B cell (primary cell): ENCODE data around the gene E2F3. TPM values are rescaled to one million over a fixed set of nuclear protein-coding genes. Genes with fewer than 3 reads are reported as not detected.

Experiments
- ATAC-seq: fragments of 200-7000 bp; cut with Tn5 transposase; one replicate; pipeline ENCODE4 v1.10.0; 2021; ENCODE audit warnings: low read depth, mild to moderate bottlenecking, moderate number of reproducible peaks, moderate library complexity
- CTCF ChIA-PET: fragments of 350-600 bp; sonication (Branson Sonifier 250); formaldehyde crosslinking; loops from one replicate; lab custom pipeline; 2021; ENCODE audit warnings: antibody characterized with exemption, inconsistent platforms; lab: Charles Lee
- POLR2A ChIA-PET: fragments of 350-600 bp; sonication (Branson Sonifier 250); formaldehyde crosslinking; loops from one replicate; lab custom pipeline; 2021; ENCODE audit warnings: antibody characterized with exemption; lab: Charles Lee
- DNase-seq: peaks from one replicate; pipeline ENCODE4 v3.0.0; 2013
- H2AFZ ChIP-seq: 2 replicates; pipeline ENCODE4 v1.6.1; 2012; ENCODE audit warnings: mild to moderate bottlenecking, low read depth, low read length; ENCODE audit not compliant: insufficient read depth, poor library complexity, severe bottlenecking
- H3K27ac ChIP-seq, 2 donors: 1 replicate in 1 of 2; 2 replicates in 1 of 2; pipeline ENCODE4 v1.5.1; 2012 to 2013; ENCODE audit warnings: low read length in 2 of 2, mild to moderate bottlenecking in 2 of 2, moderate library complexity in 1 of 2
- H3K27me3 ChIP-seq, 4 experiments: fragments of 200-600 bp in 1 of 4; sonication (generic) in 1 of 4; replicated peaks in 1 of 4; 1 replicate in 2 of 4; 2 replicates in 2 of 4; pipeline versions ENCODE4 v1.6.1 to v1.7.0; 2013 to 2016; ENCODE audit warnings: low read length in 3 of 4, mild to moderate bottlenecking in 2 of 4, mixed read lengths in 1 of 4, moderate library complexity in 1 of 4; ENCODE audit not compliant: insufficient read depth in 4 of 4, control insufficient read depth in 3 of 4; ENCODE audit errors: control extremely low read depth in 1 of 4
- H3K36me3 ChIP-seq, 2 experiments: replicated peaks in 1 of 2; 1 replicate in 1 of 2; 2 replicates in 1 of 2; pipeline versions ENCODE4 v1.6.1 to v1.7.1; 2013; ENCODE audit warnings: low read length in 1 of 2; ENCODE audit not compliant: insufficient read depth in 2 of 2, control insufficient read depth in 1 of 2; ENCODE audit errors: control extremely low read depth in 1 of 2, extremely low read depth in 1 of 2
- H3K4me1 ChIP-seq, 2 donors: fragments of 200-600 bp in 1 of 2; sonication (generic) in 1 of 2; 1 replicate in 1 of 2; 2 replicates in 1 of 2; pipeline versions ENCODE4 v1.5.1 to v1.6.1; 2013 to 2017; ENCODE audit warnings: low read length in 2 of 2; ENCODE audit not compliant: control insufficient read depth in 2 of 2, insufficient read depth in 2 of 2
- H3K4me2 ChIP-seq: replicated peaks from 2 replicates; pipeline ENCODE3; 2012; ENCODE audit warnings: mild to moderate bottlenecking, low read depth, low read length; ENCODE audit not compliant: poor library complexity, severe bottlenecking
- H3K4me3 ChIP-seq, 5 experiments: fragments of 200-600 bp in 1 of 5; sonication (generic) in 1 of 5; 1 replicate in 3 of 5; 2 replicates in 2 of 5; pipeline versions ENCODE4 v1.5.1 to v1.7.0; 2011 to 2016; ENCODE audit warnings: low read length in 4 of 5, mild to moderate bottlenecking in 4 of 5, low read depth in 2 of 5, control low read depth in 1 of 5, moderate library complexity in 1 of 5; ENCODE audit not compliant: insufficient read depth in 1 of 5; ENCODE audit errors: control extremely low read depth in 1 of 5, extremely low read depth in 1 of 5
- H3K79me2 ChIP-seq: fragments of 200-600 bp; sonication (generic); one replicate; pipeline ENCODE4 v1.6.0; 2016; ENCODE audit warnings: low read length; ENCODE audit not compliant: control insufficient read depth, insufficient read depth
- H3K9ac ChIP-seq: fragments of 200-600 bp; sonication (generic); 2 replicates; pipeline ENCODE4 v1.6.1; 2017; ENCODE audit warnings: mild to moderate bottlenecking, low read length, moderate library complexity
- H3K9me3 ChIP-seq, 3 donors: one replicate each; pipeline versions ENCODE4 v1.6.1 to v1.7.1; 2013; ENCODE audit warnings: low read length in 2 of 3; ENCODE audit not compliant: control insufficient read depth in 2 of 3, insufficient read depth in 1 of 3; ENCODE audit errors: control extremely low read depth in 1 of 3
- H4K20me1 ChIP-seq: 2 replicates; pipeline ENCODE4 v1.6.0; 2012; ENCODE audit warnings: mild to moderate bottlenecking, low read length; ENCODE audit not compliant: insufficient read depth, control insufficient read depth, poor library complexity, severe bottlenecking
- H3K27ac Mint-ChIP-seq: one replicate; pipeline ENCODE4 v1.8.0; 2021; ENCODE audit warnings: mixed read lengths
- H3K27me3 Mint-ChIP-seq: one replicate; pipeline ENCODE4 v1.8.0; 2021; ENCODE audit warnings: mixed read lengths
- H3K4me1 Mint-ChIP-seq: one replicate; pipeline ENCODE4 v1.8.0; 2021; ENCODE audit warnings: mixed read lengths
- H3K4me3 Mint-ChIP-seq: one replicate; pipeline ENCODE4 v1.8.0; 2021; ENCODE audit warnings: mixed read lengths
- H3K9me3 Mint-ChIP-seq: one replicate; pipeline ENCODE4 v1.8.0; 2022; ENCODE audit warnings: mixed read lengths; ENCODE audit not compliant: insufficient read depth
- EZH2 ChIP-seq: IDR thresholded peaks from 2 replicates; pipeline ENCODE4 v1.6.1; 2012; ENCODE audit warnings: borderline replicate concordance, low read depth, mild to moderate bottlenecking, moderate library complexity, low read length; ENCODE audit not compliant: insufficient read depth, poor library complexity, severe bottlenecking
- WGBS: methylation state at CpG from one replicate; pipeline ENCODE4 v1.1.5; 2013; ENCODE audit warnings: missing lambda C conversion rate; ENCODE audit not compliant: insufficient coverage; 5-methylcytosine and 5-hydroxymethylcytosine counted together
- intact Hi-C: fragments of 100-400 bp; cut with micrococcal nuclease; formaldehyde crosslinking; loops from one replicate; pipeline ENCODE4 v1.10.0; 2022
- polyA plus RNA-seq: library from polyadenylated mRNA; depleted of rRNA; stranded (reverse); fragments of >200 nt; gene quantifications from 2 replicates; pipeline ENCODE4 v1.2.3, GENCODE V29; 2012
- total RNA-seq, 2 donors: library from RNA; stranded (reverse); fragments of 120-200 nt in 1 of 2; gene quantifications; 1 replicate in 1 of 2; 2 replicates in 1 of 2; pipeline versions ENCODE4 v1.2.3 to v1.2.4, GENCODE V29; 2013 to 2022
- TF ChIP-seq, protein P1 (sequence below): fragments of 200-600 bp; IDR thresholded peaks from one replicate; pipeline ENCODE4 v1.8.0; 2022; ENCODE audit warnings: antibody characterized with exemption, mild to moderate bottlenecking

E2F3 gene
- total and polyA plus RNA-seq, 2 donors (not counting 1 experiment from before 2014, with no cell fraction given) = 2.2 to 8.3 TPM

DNA sequence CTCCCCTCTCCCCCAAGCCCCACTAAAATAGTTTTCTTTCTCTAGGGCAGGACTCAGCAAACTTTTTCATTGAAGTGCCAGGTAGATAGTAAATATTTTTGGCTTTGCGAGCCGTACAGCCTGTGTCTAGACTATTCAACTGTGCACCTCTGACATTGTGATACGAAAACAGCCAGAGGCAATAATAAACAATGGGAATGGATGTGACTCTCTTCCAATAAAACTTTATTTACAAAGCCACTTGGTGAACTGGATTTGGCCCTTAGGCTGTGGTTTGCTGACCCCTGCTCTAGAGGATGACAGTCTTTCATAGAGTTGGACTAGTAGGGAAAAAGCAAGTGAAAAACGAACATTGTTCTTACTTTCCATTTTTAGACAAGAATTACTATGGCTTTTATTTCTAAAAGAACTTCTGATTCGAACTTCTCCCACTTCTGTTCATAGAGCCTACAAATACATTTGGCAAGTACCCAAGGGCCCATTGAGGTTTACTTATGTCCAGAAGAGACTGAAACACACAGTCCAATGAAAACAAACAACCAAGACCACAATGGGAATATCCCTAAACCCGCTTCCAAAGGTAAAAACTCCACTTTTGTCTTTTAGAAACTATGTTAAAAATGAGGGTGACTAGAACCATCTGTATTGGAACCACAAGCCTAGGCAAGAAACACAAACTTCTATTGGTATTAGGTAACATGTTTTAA, 86.1 kb downstream of the E2F3 start:
- peaks cover 0 to 34% of the 10 kb centered on the region in 2 experiments for H3K36me3 ChIP-seq
- POLR2A ChIA-PET = no interaction called here

DNA sequence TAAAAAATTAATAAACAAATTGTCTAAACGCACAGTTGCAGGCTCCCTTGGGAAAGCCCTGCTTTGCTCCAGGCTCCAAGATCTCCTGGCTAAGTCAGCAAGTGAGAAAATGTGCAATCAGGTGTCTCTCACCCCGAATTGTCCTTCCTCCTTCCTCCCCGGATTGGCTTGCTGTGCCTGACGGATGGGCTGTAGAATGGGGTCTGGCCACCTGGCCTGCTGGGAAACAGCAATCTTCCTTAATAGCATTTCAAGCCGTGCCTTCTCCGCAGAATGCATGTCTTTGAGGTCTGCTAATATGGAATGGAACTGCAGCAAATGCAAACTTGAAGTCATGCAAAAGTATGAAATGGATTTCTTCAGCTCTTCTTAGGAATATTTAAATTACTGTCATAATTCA, 88.9 kb downstream of the E2F3 start:
- POLR2A ChIA-PET = no interaction called here
- Mint-ChIP-seq H3K27ac (no peak overlapping the region), H3K9me3 (no peaks in the 10 kb centered on the region), H3K4me1 (no peaks in the 10 kb centered on the region), H3K27me3 (no peaks in the 10 kb centered on the region), H3K4me3 (no peak overlapping the region)
- Histone ChIP-seq H3K79me2 (no peaks in the 10 kb centered on the region), H3K4me2 (no peak overlapping the region), H3K9me3 (no peaks in the 10 kb centered on the region), H3K27ac (no peak overlapping the region), H2AFZ (no peak overlapping the region), H4K20me1 (no peaks in the 10 kb centered on the region), H3K4me1 (no peaks in the 10 kb centered on the region), H3K36me3 (peaks cover 0 to 21% of the 10 kb centered on the region in 2 experiments), H3K27me3 (no peaks in the 10 kb centered on the region), H3K4me3 (no peak overlapping the region), H3K9ac (no peak overlapping the region)
- WGBS = 95% methylated on average over 4 of the region's 6 CpGs
- TF ChIP-seq, protein P1, sequence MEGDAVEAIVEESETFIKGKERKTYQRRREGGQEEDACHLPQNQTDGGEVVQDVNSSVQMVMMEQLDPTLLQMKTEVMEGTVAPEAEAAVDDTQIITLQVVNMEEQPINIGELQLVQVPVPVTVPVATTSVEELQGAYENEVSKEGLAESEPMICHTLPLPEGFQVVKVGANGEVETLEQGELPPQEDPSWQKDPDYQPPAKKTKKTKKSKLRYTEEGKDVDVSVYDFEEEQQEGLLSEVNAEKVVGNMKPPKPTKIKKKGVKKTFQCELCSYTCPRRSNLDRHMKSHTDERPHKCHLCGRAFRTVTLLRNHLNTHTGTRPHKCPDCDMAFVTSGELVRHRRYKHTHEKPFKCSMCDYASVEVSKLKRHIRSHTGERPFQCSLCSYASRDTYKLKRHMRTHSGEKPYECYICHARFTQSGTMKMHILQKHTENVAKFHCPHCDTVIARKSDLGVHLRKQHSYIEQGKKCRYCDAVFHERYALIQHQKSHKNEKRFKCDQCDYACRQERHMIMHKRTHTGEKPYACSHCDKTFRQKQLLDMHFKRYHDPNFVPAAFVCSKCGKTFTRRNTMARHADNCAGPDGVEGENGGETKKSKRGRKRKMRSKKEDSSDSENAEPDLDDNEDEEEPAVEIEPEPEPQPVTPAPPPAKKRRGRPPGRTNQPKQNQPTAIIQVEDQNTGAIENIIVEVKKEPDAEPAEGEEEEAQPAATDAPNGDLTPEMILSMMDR = no peak
- no peak for TF ChIP-seq EZH2
- intact Hi-C loops = no loop called here
- CTCF ChIA-PET = interaction anchor here (1.1 kb wide), 1 partner anchor 85 kb away, joined by 3 read pairs; no protein-coding TSS in a partner anchor
- ATAC-seq (no peak), DNase-seq (no peak)

More for the DNA sequence above, 86.1 kb downstream of the E2F3 start:
- ATAC-seq = no peak
- DNase-seq = no peak
- Histone ChIP-seq H3K27ac (no peak overlapping the region), H3K4me1 (no peaks in the 10 kb centered on the region), H3K27me3 (no peaks in the 10 kb centered on the region), H3K79me2 (no peaks in the 10 kb centered on the region), H2AFZ (no peak overlapping the region), H3K4me2 (no peak overlapping the region), H3K9ac (no peak overlapping the region), H3K4me3 (no peak overlapping the region), H4K20me1 (no peaks in the 10 kb centered on the region), H3K9me3 (no peaks in the 10 kb centered on the region)
- Mint-ChIP-seq H3K27ac (no peak overlapping the region), H3K9me3 (no peaks in the 10 kb centered on the region), H3K4me3 (no peak overlapping the region), H3K27me3 (no peaks in the 10 kb centered on the region), H3K4me1 (no peaks in the 10 kb centered on the region)
- WGBS = 100% methylated on average over 1 of the region's 6 CpGs
- TF ChIP-seq EZH2 = no peak
- TF ChIP-seq, protein P1 = no peak
- CTCF ChIA-PET = interaction anchor here (1.0 kb wide), 1 partner anchor 83 kb away, joined by 3 read pairs; no protein-coding TSS in a partner anchor
- intact Hi-C loops = no loop called here
